ENCODE results near the gene FOXQ1.

FOXQ1 gene

DNA sequence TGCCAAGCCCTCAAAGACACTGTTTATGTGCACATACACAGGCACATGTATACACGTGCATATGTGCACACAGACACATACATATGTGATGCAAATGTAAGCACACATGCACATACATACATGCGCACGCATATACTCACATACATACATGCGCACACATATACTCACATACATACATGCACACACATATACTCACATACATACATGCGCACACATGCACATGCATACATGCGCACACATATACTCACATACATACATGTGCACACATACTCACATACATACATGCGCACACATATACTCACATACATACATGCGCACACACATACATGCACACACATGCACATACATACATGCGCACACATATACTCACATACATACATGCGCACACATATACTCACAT, 20.5 kb upstream of the FOXQ1 start:
- DNase-seq (ENCODE audit: low read depth) = no peak
- TF ChIP-seq, protein P1, sequence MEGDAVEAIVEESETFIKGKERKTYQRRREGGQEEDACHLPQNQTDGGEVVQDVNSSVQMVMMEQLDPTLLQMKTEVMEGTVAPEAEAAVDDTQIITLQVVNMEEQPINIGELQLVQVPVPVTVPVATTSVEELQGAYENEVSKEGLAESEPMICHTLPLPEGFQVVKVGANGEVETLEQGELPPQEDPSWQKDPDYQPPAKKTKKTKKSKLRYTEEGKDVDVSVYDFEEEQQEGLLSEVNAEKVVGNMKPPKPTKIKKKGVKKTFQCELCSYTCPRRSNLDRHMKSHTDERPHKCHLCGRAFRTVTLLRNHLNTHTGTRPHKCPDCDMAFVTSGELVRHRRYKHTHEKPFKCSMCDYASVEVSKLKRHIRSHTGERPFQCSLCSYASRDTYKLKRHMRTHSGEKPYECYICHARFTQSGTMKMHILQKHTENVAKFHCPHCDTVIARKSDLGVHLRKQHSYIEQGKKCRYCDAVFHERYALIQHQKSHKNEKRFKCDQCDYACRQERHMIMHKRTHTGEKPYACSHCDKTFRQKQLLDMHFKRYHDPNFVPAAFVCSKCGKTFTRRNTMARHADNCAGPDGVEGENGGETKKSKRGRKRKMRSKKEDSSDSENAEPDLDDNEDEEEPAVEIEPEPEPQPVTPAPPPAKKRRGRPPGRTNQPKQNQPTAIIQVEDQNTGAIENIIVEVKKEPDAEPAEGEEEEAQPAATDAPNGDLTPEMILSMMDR (IDR thresholded peaks at IDR 0.05; ENCODE audit: insufficient read depth, low read depth, low read length, missing control alignments) = no peak
- no peak overlapping the region for H3K4me3 ChIP-seq (ENCODE audit: low read length)

DNA sequence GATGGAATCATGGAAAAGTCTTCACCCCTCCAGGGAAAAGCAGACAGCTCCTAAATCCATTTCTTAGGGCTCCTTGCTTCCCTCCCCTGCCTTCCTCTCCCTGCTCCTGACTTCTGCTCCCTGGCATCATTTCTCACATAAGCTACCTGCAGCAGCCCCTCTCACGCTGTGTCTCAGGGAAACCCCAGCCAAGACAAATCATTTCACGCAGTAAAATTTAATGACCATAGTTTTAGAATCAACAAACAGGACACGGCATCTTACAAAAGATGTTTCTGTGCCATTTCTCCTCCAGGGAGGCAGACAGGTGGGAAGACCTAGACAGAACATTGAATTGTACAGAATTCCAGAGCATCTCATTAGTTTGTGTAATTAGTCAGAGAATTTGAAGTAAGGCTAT, 16.5 kb upstream of the FOXQ1 start:
- TF ChIP-seq, protein P1 (IDR thresholded peaks at IDR 0.05; ENCODE audit: insufficient read depth, low read depth, low read length, missing control alignments) = no peak
- no peak for DNase-seq (ENCODE audit: low read depth)
- H3K4me3 ChIP-seq (ENCODE audit: low read length) = no peak overlapping the region

DNA sequence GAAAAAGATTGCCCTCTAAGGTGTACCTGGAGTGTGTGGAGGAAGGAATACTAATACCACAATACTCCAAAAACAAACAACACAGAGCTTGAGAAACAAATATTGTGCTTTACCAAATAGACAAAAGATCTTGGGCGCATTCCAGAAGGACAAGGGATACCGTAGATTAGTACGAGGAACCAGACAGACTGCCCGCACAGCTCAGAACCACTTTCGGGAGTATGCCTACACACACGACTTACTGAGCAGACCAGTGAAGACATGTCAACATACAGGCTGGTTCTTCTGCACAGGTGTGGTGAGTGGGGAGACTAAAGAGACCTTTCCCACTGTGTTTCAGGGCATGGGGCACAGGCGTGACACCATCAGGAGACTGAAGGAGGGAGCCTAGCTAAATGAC, 15.8 kb upstream of the FOXQ1 start:
- TF ChIP-seq, protein P1 (IDR thresholded peaks at IDR 0.05; ENCODE audit: insufficient read depth, low read depth, low read length, missing control alignments) = no peak
- peak; percentile 82 for DNase-seq (ENCODE audit: low read depth)
- no peak overlapping the region for H3K4me3 ChIP-seq (ENCODE audit: low read length)

DNA sequence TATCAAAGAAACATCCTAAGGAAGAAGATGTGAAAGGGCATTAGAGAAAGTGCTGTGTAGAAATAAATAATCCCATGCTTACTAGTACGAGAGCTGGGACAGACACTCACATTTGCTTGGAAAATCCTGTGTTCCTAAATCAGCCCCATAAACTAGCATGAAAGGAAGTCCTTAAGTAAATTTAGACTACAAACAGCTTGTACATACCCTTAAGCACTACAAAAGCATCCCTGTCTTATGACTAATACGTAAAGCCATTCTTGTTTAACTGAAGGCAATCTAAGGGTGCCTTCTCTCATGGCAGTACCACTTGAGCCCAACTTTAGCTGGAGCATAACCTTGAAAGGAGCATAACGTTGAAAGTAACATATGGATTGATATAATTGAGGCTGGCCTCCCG, 15.4 kb upstream of the FOXQ1 start:
- H3K4me3 ChIP-seq (ENCODE audit: low read length) = no peak overlapping the region
- peak; percentile 61 for DNase-seq (ENCODE audit: low read depth)
- TF ChIP-seq, protein P1 (IDR thresholded peaks at IDR 0.05; ENCODE audit: insufficient read depth, low read depth, low read length, missing control alignments) = no peak

DNA sequence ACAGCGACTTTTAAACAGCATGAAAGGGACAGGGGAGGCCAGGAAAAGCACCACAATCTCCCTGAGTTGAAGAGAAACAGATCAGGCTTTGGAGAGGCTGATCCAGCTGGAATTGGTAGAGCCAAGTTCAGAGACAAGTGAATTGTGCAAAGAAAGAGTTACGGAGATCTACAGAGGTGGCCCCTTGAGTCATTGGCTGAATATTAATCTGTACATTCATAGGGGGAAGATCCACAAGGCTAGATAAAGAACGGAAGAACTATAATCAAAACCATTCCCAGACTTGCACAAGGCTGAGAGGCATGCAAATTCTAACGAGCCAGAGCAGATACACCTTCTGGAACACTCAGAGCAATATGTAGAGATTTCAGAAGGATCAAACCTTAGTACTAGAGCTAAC, 14.2 kb upstream of the FOXQ1 start:
- TF ChIP-seq, protein P1 (IDR thresholded peaks at IDR 0.05; ENCODE audit: insufficient read depth, low read depth, low read length, missing control alignments) = no peak
- DNase-seq (ENCODE audit: low read depth) = no peak
- no peak overlapping the region for H3K4me3 ChIP-seq (ENCODE audit: low read length)

DNA sequence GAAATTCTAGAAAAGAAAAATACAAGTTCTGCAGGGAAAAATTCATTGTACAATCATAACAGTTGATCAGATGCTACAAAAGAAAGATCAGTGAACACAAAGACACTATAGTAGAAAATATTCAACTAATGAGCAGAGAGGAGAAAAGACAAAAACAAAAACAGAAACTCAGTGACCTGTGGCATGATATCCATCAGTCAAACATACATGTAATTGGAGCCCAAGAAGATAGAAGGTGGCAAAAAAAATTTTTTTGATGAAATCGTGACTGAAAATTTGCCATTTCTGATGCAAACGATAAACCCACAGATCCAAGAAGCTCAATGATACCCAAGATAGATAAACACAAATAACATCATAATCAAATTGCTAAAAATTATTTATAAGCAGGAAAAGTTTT, 13.1 kb upstream of the FOXQ1 start:
- TF ChIP-seq, protein P1 (IDR thresholded peaks at IDR 0.05; ENCODE audit: insufficient read depth, low read depth, low read length, missing control alignments) = no peak
- DNase-seq (ENCODE audit: low read depth) = no peak
- no peak overlapping the region for H3K4me3 ChIP-seq (ENCODE audit: low read length)

DNA sequence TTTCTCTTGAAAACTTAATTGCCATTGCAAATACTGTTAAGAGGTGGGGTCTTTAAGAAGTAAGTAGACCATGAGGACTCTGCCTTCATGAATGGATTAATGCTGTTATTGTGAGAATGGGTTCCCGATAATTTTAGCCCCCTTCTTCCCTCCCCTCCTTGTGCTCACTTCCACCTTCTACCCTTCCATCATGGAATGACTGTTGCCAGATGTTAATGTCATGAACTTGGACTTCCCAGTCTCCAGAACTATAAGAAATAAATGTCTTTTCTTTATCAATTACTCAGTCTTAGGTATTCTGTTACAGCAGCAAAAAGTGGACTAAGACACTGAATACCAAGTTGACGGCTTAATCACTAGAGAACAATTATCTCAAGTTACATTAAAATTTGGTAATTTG, 5.8 kb upstream of the FOXQ1 start:
- DNase-seq (ENCODE audit: low read depth) = no peak
- TF ChIP-seq, protein P1 (IDR thresholded peaks at IDR 0.05; ENCODE audit: insufficient read depth, low read depth, low read length, missing control alignments) = no peak
- no peak overlapping the region for H3K4me3 ChIP-seq (ENCODE audit: low read length)

Data from epithelial cell of esophagus (primary cell).